HG03135 (cell line): ENCODE results near the gene WDR59.
"Not testable (repeated sequence)": the region's sequence is repeated elsewhere in the genome, so short reads cannot be mapped to it uniquely, and the experiment has no call there.

Source experiments
- ATAC-seq: cut with Tn5 transposase; IDR thresholded peaks from one replicate; pipeline ENCODE4 v1.9.1; 2021; ENCODE audit warnings: mild to moderate bottlenecking, moderate library complexity; ENCODE audit not compliant: unreplicated experiment

The WDR59 gene

GRCh38 chr16:75013123-75013522 is 28.2 kb upstream of the WDR59 start:
- ATAC-seq = not testable (repeated sequence)

GRCh38 chr16:75012380-75013081 is 27.6 kb upstream of the WDR59 start:
- no peak for ATAC-seq

GRCh38 chr16:75011634-75012307 is 26.8 kb upstream of the WDR59 start:
- peak; percentile 63 for ATAC-seq

GRCh38 chr16:75010427-75010826 is 25.5 kb upstream of the WDR59 start:
- no peak for ATAC-seq

GRCh38 chr16:75007443-75007842 is 22.5 kb upstream of the WDR59 start:
- no peak for ATAC-seq

GRCh38 chr16:75005697-75006096 is 20.8 kb upstream of the WDR59 start:
- ATAC-seq = no peak

GRCh38 chr16:75004460-75004859 is 19.5 kb upstream of the WDR59 start:
- ATAC-seq = no peak

GRCh38 chr16:75003931-75004330 is 19.0 kb upstream of the WDR59 start:
- ATAC-seq = no peak

- no peak for ATAC-seq
Measured at GRCh38 chr16:75002474-75002873, 17.6 kb upstream of the WDR59 start.

- no peak for ATAC-seq
Measured at GRCh38 chr16:75000481-75001081, 15.7 kb upstream of the WDR59 start.

GRCh38 chr16:74999609-75000480 is 14.9 kb upstream of the WDR59 start:
- peak; percentile 43 for ATAC-seq

- ATAC-seq = peak; percentile 19
Measured at GRCh38 chr16:74999219-74999608, 14.3 kb upstream of the WDR59 start.

- peak; percentile 50 for ATAC-seq
Measured at GRCh38 chr16:74998481-74999218, 13.7 kb upstream of the WDR59 start, which contains the start of gene ZNRF1. Gene ZNRF1 (plus strand): TSS chr16:74999024. CDS start chr16:74999672, 648 bp downstream.

GRCh38 chr16:74997042-74997491 is 12.1 kb upstream of the WDR59 start:
- ATAC-seq = no peak

GRCh38 chr16:74995986-74996385 is 11.1 kb upstream of the WDR59 start:
- no peak for ATAC-seq

GRCh38 chr16:74991593-74992403 is 6.9 kb upstream of the WDR59 start:
- no peak for ATAC-seq

- ATAC-seq = no peak
Measured at GRCh38 chr16:74991268-74991592, 6.3 kb upstream of the WDR59 start.

GRCh38 chr16:74990832-74991231 is 5.9 kb upstream of the WDR59 start:
- no peak for ATAC-seq

GRCh38 chr16:74989864-74990263 is 4.9 kb upstream of the WDR59 start:
- ATAC-seq = not testable (repeated sequence)
